HG02970 (cell line): ENCODE data around the gene DPH7.
"Not testable (repeated sequence)": the region's sequence is repeated elsewhere in the genome, so short reads cannot be mapped to it uniquely, and the experiment has no call there.

Experiments
- ATAC-seq: cut with Tn5 transposase; IDR thresholded peaks from one replicate; pipeline ENCODE4 v1.9.1; 2021; ENCODE audit warnings: mild to moderate bottlenecking, moderate library complexity, moderate number of reproducible peaks; ENCODE audit not compliant: unreplicated experiment, low FRiP score

DPH7 gene

GRCh38 chr9:137522746-137523455 is 55.8 kb downstream of the DPH7 start:
- no peak for ATAC-seq

GRCh38 chr9:137521405-137521985 is 57.2 kb downstream of the DPH7 start:
- no peak for ATAC-seq

GRCh38 chr9:137520614-137521404 is 57.9 kb downstream of the DPH7 start:
- no peak for ATAC-seq

GRCh38 chr9:137519553-137519952 is 59.2 kb downstream of the DPH7 start:
- ATAC-seq = no peak

GRCh38 chr9:137518661-137519459 is 59.9 kb downstream of the DPH7 start:
- not testable (repeated sequence) for ATAC-seq

- no peak for ATAC-seq
Observed at GRCh38 chr9:137516144-137516917, 62.4 kb downstream of the DPH7 start.

GRCh38 chr9:137515338-137515724 is 63.4 kb downstream of the DPH7 start:
- no peak for ATAC-seq

- no peak for ATAC-seq
Observed at GRCh38 chr9:137514691-137515337, 63.9 kb downstream of the DPH7 start.

GRCh38 chr9:137513801-137514570 is 64.7 kb downstream of the DPH7 start:
- not testable (repeated sequence) for ATAC-seq

- ATAC-seq = not testable (repeated sequence)
Observed at GRCh38 chr9:137513136-137513535, 65.6 kb downstream of the DPH7 start.

- no peak for ATAC-seq
Observed at GRCh38 chr9:137511758-137512463, 66.8 kb downstream of the DPH7 start.

- not testable (repeated sequence) for ATAC-seq
Observed at GRCh38 chr9:137511126-137511525, 67.6 kb downstream of the DPH7 start.

- no peak for ATAC-seq
Observed at GRCh38 chr9:137509198-137509597, 69.5 kb downstream of the DPH7 start.

GRCh38 chr9:137506702-137507171 is 72.0 kb downstream of the DPH7 start:
- no peak for ATAC-seq

- no peak for ATAC-seq
Observed at GRCh38 chr9:137506274-137506673, 72.5 kb downstream of the DPH7 start.

- ATAC-seq = no peak
Observed at GRCh38 chr9:137505421-137506140, 73.1 kb downstream of the DPH7 start.
